ENCODE results near the gene ADGRL1. TPM values are rescaled to one million over a fixed set of nuclear protein-coding genes. Genes with fewer than 3 reads are reported as not detected.

ADGRL1 gene
- total RNA-seq, 1 donor = 2.5 TPM

GRCh38 chr19:14164724-14165493 lies 41.1 kb downstream of the ADGRL1 start:
- H2AFZ ChIP-seq (ENCODE audit: low read length) = no peak overlapping the region
- H3K36me3 ChIP-seq (ENCODE audit: insufficient read depth, low read length) = no peaks in the 10 kb centered on the region
- H3K4me2 ChIP-seq (ENCODE audit: insufficient read depth, low read length) = no peak overlapping the region
- H3K27me3 ChIP-seq (ENCODE audit: insufficient read depth, low read length) = no peaks in the 10 kb centered on the region
- H4K20me1 ChIP-seq (ENCODE audit: insufficient read depth, low read length) = peaks cover 4% of the 10 kb centered on the region
- no peaks in the 10 kb centered on the region for H3K79me2 ChIP-seq (ENCODE audit: insufficient read depth, low read length)
- no peaks in the 10 kb centered on the region for H3K9me3 ChIP-seq (ENCODE audit: low read depth, low read length)
- TF ChIP-seq, protein P1, sequence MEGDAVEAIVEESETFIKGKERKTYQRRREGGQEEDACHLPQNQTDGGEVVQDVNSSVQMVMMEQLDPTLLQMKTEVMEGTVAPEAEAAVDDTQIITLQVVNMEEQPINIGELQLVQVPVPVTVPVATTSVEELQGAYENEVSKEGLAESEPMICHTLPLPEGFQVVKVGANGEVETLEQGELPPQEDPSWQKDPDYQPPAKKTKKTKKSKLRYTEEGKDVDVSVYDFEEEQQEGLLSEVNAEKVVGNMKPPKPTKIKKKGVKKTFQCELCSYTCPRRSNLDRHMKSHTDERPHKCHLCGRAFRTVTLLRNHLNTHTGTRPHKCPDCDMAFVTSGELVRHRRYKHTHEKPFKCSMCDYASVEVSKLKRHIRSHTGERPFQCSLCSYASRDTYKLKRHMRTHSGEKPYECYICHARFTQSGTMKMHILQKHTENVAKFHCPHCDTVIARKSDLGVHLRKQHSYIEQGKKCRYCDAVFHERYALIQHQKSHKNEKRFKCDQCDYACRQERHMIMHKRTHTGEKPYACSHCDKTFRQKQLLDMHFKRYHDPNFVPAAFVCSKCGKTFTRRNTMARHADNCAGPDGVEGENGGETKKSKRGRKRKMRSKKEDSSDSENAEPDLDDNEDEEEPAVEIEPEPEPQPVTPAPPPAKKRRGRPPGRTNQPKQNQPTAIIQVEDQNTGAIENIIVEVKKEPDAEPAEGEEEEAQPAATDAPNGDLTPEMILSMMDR (IDR thresholded peaks at IDR 0.05; ENCODE audit: extremely low read depth, low read depth, low read length) = no peak
- peak; percentile 81 for DNase-seq (ENCODE audit: insufficient read length, low spot score, missing footprints)
- H3K27ac ChIP-seq (ENCODE audit: low read depth, low read length) = no peak overlapping the region
- H3K4me1 ChIP-seq (ENCODE audit: insufficient read depth, low read length) = no peaks in the 10 kb centered on the region
- H3K4me3 ChIP-seq (ENCODE audit: insufficient read depth, low read length) = no peak overlapping the region

- H4K20me1 ChIP-seq (ENCODE audit: insufficient read depth, low read length) = peaks cover 4% of the 10 kb centered on the region
- TF ChIP-seq, protein P1 (IDR thresholded peaks at IDR 0.05; ENCODE audit: extremely low read depth, low read depth, low read length) = no peak
- no peak overlapping the region for H3K4me2 ChIP-seq (ENCODE audit: insufficient read depth, low read length)
- no peaks in the 10 kb centered on the region for H3K9me3 ChIP-seq (ENCODE audit: low read depth, low read length)
- H3K4me3 ChIP-seq (ENCODE audit: insufficient read depth, low read length) = no peak overlapping the region
- H3K79me2 ChIP-seq (ENCODE audit: insufficient read depth, low read length) = no peaks in the 10 kb centered on the region
- H2AFZ ChIP-seq (ENCODE audit: low read length) = no peak overlapping the region
- no peaks in the 10 kb centered on the region for H3K27me3 ChIP-seq (ENCODE audit: insufficient read depth, low read length)
- peak; percentile 43 for DNase-seq (ENCODE audit: insufficient read length, low spot score, missing footprints)
- no peak overlapping the region for H3K27ac ChIP-seq (ENCODE audit: low read depth, low read length)
- no peaks in the 10 kb centered on the region for H3K36me3 ChIP-seq (ENCODE audit: insufficient read depth, low read length)
- no peaks in the 10 kb centered on the region for H3K4me1 ChIP-seq (ENCODE audit: insufficient read depth, low read length)
Observed at GRCh38 chr19:14164082-14164481, 41.9 kb downstream of the ADGRL1 start.

GRCh38 chr19:14162871-14163297 lies 43.1 kb downstream of the ADGRL1 start:
- Histone ChIP-seq H3K36me3 (ENCODE audit: insufficient read depth, low read length) (no peaks in the 10 kb centered on the region), H3K4me3 (ENCODE audit: insufficient read depth, low read length) (no peak overlapping the region), H3K27ac (ENCODE audit: low read depth, low read length) (no peak overlapping the region), H3K27me3 (ENCODE audit: insufficient read depth, low read length) (no peaks in the 10 kb centered on the region), H3K9me3 (ENCODE audit: low read depth, low read length) (no peaks in the 10 kb centered on the region), H3K79me2 (ENCODE audit: insufficient read depth, low read length) (no peaks in the 10 kb centered on the region), H3K4me1 (ENCODE audit: insufficient read depth, low read length) (no peaks in the 10 kb centered on the region), H2AFZ (ENCODE audit: low read length) (no peak overlapping the region), H4K20me1 (ENCODE audit: insufficient read depth, low read length) (peaks cover 4% of the 10 kb centered on the region), H3K4me2 (ENCODE audit: insufficient read depth, low read length) (no peak overlapping the region)
- DNase-seq (ENCODE audit: insufficient read length, low spot score, missing footprints) = peak; percentile 70
- TF ChIP-seq, protein P1 (IDR thresholded peaks at IDR 0.05; ENCODE audit: extremely low read depth, low read depth, low read length) = no peak

DNA sequence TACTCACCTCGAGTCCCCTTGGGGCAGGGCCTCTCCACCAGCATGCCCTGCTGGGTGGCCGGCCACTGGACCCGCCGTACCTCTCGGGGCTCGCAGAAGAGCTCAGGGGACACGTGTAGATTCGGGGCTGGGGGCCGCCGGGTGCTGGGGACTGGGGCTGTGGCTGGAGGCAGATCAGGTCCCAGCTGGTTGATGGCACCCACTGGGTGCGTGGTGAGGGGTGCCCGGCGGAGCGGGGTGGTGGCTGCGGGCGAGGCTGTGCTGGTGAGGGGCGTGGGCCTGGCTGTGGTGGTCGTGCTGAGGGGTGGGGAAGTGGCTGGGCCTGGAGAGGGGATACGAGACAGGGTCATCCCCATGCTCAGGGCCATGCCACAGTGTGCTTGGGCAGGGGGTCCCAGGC lies 44.7 kb downstream of the ADGRL1 start:
- H3K27ac ChIP-seq (ENCODE audit: low read depth, low read length) = no peak overlapping the region
- peaks cover 2% of the 10 kb centered on the region for H4K20me1 ChIP-seq (ENCODE audit: insufficient read depth, low read length)
- H3K4me1 ChIP-seq (ENCODE audit: insufficient read depth, low read length) = no peaks in the 10 kb centered on the region
- H3K9me3 ChIP-seq (ENCODE audit: low read depth, low read length) = no peaks in the 10 kb centered on the region
- DNase-seq (ENCODE audit: insufficient read length, low spot score, missing footprints) = peak; percentile 76
- H3K4me2 ChIP-seq (ENCODE audit: insufficient read depth, low read length) = no peak overlapping the region
- no peak overlapping the region for H2AFZ ChIP-seq (ENCODE audit: low read length)
- no peaks in the 10 kb centered on the region for H3K36me3 ChIP-seq (ENCODE audit: insufficient read depth, low read length)
- no peaks in the 10 kb centered on the region for H3K79me2 ChIP-seq (ENCODE audit: insufficient read depth, low read length)
- TF ChIP-seq, protein P1 (IDR thresholded peaks at IDR 0.05; ENCODE audit: extremely low read depth, low read depth, low read length) = no peak
- no peak overlapping the region for H3K4me3 ChIP-seq (ENCODE audit: insufficient read depth, low read length)
- H3K27me3 ChIP-seq (ENCODE audit: insufficient read depth, low read length) = no peaks in the 10 kb centered on the region
